Measurements from ENCODE around the gene GRIN2C. TPM values are rescaled to one million over a fixed set of nuclear protein-coding genes. Genes with fewer than 3 reads are reported as not detected.

GRIN2C gene
- total and polyA plus RNA-seq, 12 donors: 0.42 to 16.4 (median 3.2) TPM

GRCh38 chr17:74821655-74822334 is 37.9 kb downstream of the GRIN2C start:
- H3K36me3 ChIP-seq (replicated peaks in 1 of 2): no peaks in the 10 kb centered on the region
- intact Hi-C loops (cut with DNase I): no loop called here
- no peaks in the 10 kb centered on the region for H3K9me3 ChIP-seq (replicated peaks in 1 of 3)
- no peaks in the 10 kb centered on the region for H3K4me1 ChIP-seq (replicated peaks in 1 of 2)
- 78 to 89% (median 81%) methylated on average over 10 to 13 of the region's 13 CpGs for WGBS, 4 donors
- no peak for DNase-seq
- no peak overlapping the region for H3K4me3 ChIP-seq
- no peak overlapping the region for H3K27ac ChIP-seq
- TF ChIP-seq POLR2A (IDR thresholded peaks at IDR 0.05): no peak
- TF ChIP-seq CTCF (IDR thresholded peaks at IDR 0.05): no peak
- no peaks in the 10 kb centered on the region for H3K27me3 ChIP-seq

GRCh38 chr17:74819801-74820436 is 39.8 kb downstream of the GRIN2C start:
- H3K4me3 ChIP-seq: no peak overlapping the region
- H3K27ac ChIP-seq: no peak overlapping the region
- no peaks in the 10 kb centered on the region for H3K4me1 ChIP-seq (replicated peaks in 1 of 2)
- no peaks in the 10 kb centered on the region for H3K36me3 ChIP-seq (replicated peaks in 1 of 2)
- TF ChIP-seq POLR2A (IDR thresholded peaks at IDR 0.05) (no peak), CTCF (IDR thresholded peaks at IDR 0.05) (no peak)
- DNase-seq: no peak
- no peaks in the 10 kb centered on the region for H3K9me3 ChIP-seq (replicated peaks in 1 of 3)
- intact Hi-C loops (cut with DNase I): no loop called here
- WGBS, 4 donors: 92 to 98% (median 96%) methylated on average over 10 to 16 of the region's 16 CpGs
- no peaks in the 10 kb centered on the region for H3K27me3 ChIP-seq

- no peak for DNase-seq
- Histone ChIP-seq H3K36me3 (replicated peaks in 1 of 2) (no peaks in the 10 kb centered on the region), H3K9me3 (replicated peaks in 1 of 3) (no peaks in the 10 kb centered on the region), H3K4me1 (replicated peaks in 1 of 2) (no peaks in the 10 kb centered on the region), H3K27me3 (no peaks in the 10 kb centered on the region), H3K4me3 (no peak overlapping the region), H3K27ac (no peak overlapping the region)
- 88 to 98% (median 96%) methylated on average over 8 to 16 of the region's 16 CpGs for WGBS, 4 donors
- intact Hi-C loops (cut with DNase I): no loop called here
- no peak for TF ChIP-seq POLR2A (IDR thresholded peaks at IDR 0.05)
- TF ChIP-seq CTCF (IDR thresholded peaks at IDR 0.05): no peak
Measured at GRCh38 chr17:74818291-74818938, 41.3 kb downstream of the GRIN2C start.

GRCh38 chr17:74816905-74817620 is 42.6 kb downstream of the GRIN2C start:
- Histone ChIP-seq H3K27ac (no peak overlapping the region), H3K27me3 (no peaks in the 10 kb centered on the region), H3K4me3 (no peak overlapping the region), H3K4me1 (replicated peaks in 1 of 2) (peaks cover 0 to 9% of the 10 kb centered on the region in 2 donors), H3K36me3 (replicated peaks in 1 of 2) (no peaks in the 10 kb centered on the region), H3K9me3 (replicated peaks in 1 of 3) (no peaks in the 10 kb centered on the region)
- WGBS, 4 donors: 90 to 94% (median 92%) methylated on average over 13 to 18 of the region's 18 CpGs
- TF ChIP-seq POLR2A (IDR thresholded peaks at IDR 0.05) (no peak), CTCF (IDR thresholded peaks at IDR 0.05) (no peak)
- intact Hi-C loops (cut with DNase I): no loop called here
- no peak for DNase-seq
